WERI-Rb-1 (cell line): ENCODE measurements around the gene SNX5.

Source experiments
- DNase-seq: peaks from one replicate; pipeline ENCODE4 v3.0.0-alpha.2; 2020
- H3K27ac ChIP-seq: fragments of 250-450 bp; sonication (Bioruptor Pico); 2 replicates; pipeline ENCODE4 v1.5.1; 2020; ENCODE audit warnings: mild to moderate bottlenecking, moderate library complexity
- H3K27me3 ChIP-seq: fragments of 250-450 bp; sonication (Bioruptor Pico); 2 replicates; pipeline ENCODE4 v1.5.1; 2021; ENCODE audit warnings: mild to moderate bottlenecking, low read depth, moderate library complexity; ENCODE audit not compliant: insufficient read depth, severe bottlenecking
- H3K36me3 ChIP-seq: fragments of 250-450 bp; sonication (Bioruptor Pico); 2 replicates; pipeline ENCODE4 v1.5.1; 2020; ENCODE audit warnings: mild to moderate bottlenecking, moderate library complexity
- H3K4me3 ChIP-seq: 2 replicates; pipeline ENCODE4 v1.5.1; 2011; ENCODE audit warnings: low read depth, mild to moderate bottlenecking, control low read depth, low read length
- H3K9me3 ChIP-seq: fragments of 250-450 bp; sonication (Bioruptor Pico); 2 replicates; pipeline ENCODE4 v1.5.1; 2021; ENCODE audit warnings: mild to moderate bottlenecking, moderate library complexity; ENCODE audit not compliant: severe bottlenecking
- CTCF ChIP-seq: IDR thresholded peaks from 2 replicates; pipeline ENCODE4 v1.5.1; 2011; ENCODE audit warnings: low read depth, mild to moderate bottlenecking, control low read depth, inconsistent platforms, low read length

SNX5 gene

GRCh38 chr20:17968366-17969277 is at the start of gene SNX5, which contains the start of gene MGME1:
TSS of gene SNX5 (minus strand) at chr20:17968794. CDS start at chr20:17968425, 369 bp downstream.
TSS of gene MGME1 (plus strand) at chr20:17969018. CDS start at chr20:17969860, 842 bp downstream.
- TF ChIP-seq CTCF, result no peak
- Histone ChIP-seq H3K4me3 (peak within 1 kb of the TSS; percentile 94), H3K27me3 (no peaks in the 10 kb centered on the region), H3K27ac (peak within 1 kb of the TSS; percentile 100), H3K36me3 (peaks cover 66% of the 10 kb centered on the region), H3K9me3 (no peaks in the 10 kb centered on the region)
- DNase-seq, result peak; percentile 99

- TF ChIP-seq CTCF, result no peak
- no peak overlapping the region for H3K27ac ChIP-seq
- DNase-seq, result no peak
- H3K27me3 ChIP-seq, result no peaks in the 10 kb centered on the region
- no peaks in the 10 kb centered on the region; the same call in 1 of the 2 replicates for H3K36me3 ChIP-seq
- H3K4me3 ChIP-seq, result no peak overlapping the region
- no peaks in the 10 kb centered on the region for H3K9me3 ChIP-seq
Measured at GRCh38 chr20:18018100-18018499, 49.5 kb upstream of the SNX5 start.

- TF ChIP-seq CTCF, result no peak
- no peak for DNase-seq
- H3K27me3 ChIP-seq, result no peaks in the 10 kb centered on the region
Measured at GRCh38 chr20:18016772-18017171, 48.2 kb upstream of the SNX5 start.

GRCh38 chr20:18014411-18014810 is 45.8 kb upstream of the SNX5 start:
- H3K9me3 ChIP-seq, result no peaks in the 10 kb centered on the region
- no peak for TF ChIP-seq CTCF
- no peak overlapping the region for H3K4me3 ChIP-seq
- DNase-seq, result no peak
- no peak overlapping the region for H3K27ac ChIP-seq
- H3K36me3 ChIP-seq, result no peaks in the 10 kb centered on the region
- H3K27me3 ChIP-seq, result no peaks in the 10 kb centered on the region

More at GRCh38 chr20:18016772-18017171, 48.2 kb upstream of the SNX5 start:
- Histone ChIP-seq H3K36me3 (no peaks in the 10 kb centered on the region; the same call in 1 of the 2 replicates), H3K4me3 (no peak overlapping the region), H3K9me3 (no peaks in the 10 kb centered on the region), H3K27ac (no peak overlapping the region)

- no peak overlapping the region for H3K4me3 ChIP-seq
- H3K27me3 ChIP-seq, result no peaks in the 10 kb centered on the region
- TF ChIP-seq CTCF, result no peak
- H3K9me3 ChIP-seq, result no peaks in the 10 kb centered on the region
- no peak overlapping the region for H3K27ac ChIP-seq
- H3K36me3 ChIP-seq, result no peaks in the 10 kb centered on the region
- DNase-seq, result no peak
Measured at GRCh38 chr20:18012901-18013300, 44.3 kb upstream of the SNX5 start.
